ENCODE measurements around the gene KRT7.
A peak's percentile ranks its signal among the peaks of the same experiment; 100 is the strongest.

KRT7 gene

GRCh38 chr12:52270541-52271070, 37.6 kb downstream of the KRT7 start:
- TF ChIP-seq POLR2AphosphoS5 (IDR thresholded peaks at IDR 0.05; ENCODE audit: low read depth, low read length) (no peak), SPI1 (IDR thresholded peaks at IDR 0.05; ENCODE audit: low read depth, low read length) (no peak), TAF1 (IDR thresholded peaks at IDR 0.05; ENCODE audit: low read depth, low read length) (no peak), POU2F2 (IDR thresholded peaks at IDR 0.05; ENCODE audit: low read depth, low read length) (no peak), POLR2A (IDR thresholded peaks at IDR 0.05; ENCODE audit: low read depth, low read length) (no peak), PAX5 (IDR thresholded peaks at IDR 0.05; ENCODE audit: insufficient read depth, low read length, severe bottlenecking) (no peak)
- no peak for FAIRE-seq
- no peak for DNase-seq (ENCODE audit: insufficient read length, low spot score)

GRCh38 chr12:52271158-52271557, 38.1 kb downstream of the KRT7 start:
- TF ChIP-seq SPI1 (IDR thresholded peaks at IDR 0.05; ENCODE audit: low read depth, low read length) (no peak), POU2F2 (IDR thresholded peaks at IDR 0.05; ENCODE audit: low read depth, low read length) (no peak), POLR2AphosphoS5 (IDR thresholded peaks at IDR 0.05; ENCODE audit: low read depth, low read length) (no peak), TAF1 (IDR thresholded peaks at IDR 0.05; ENCODE audit: low read depth, low read length) (no peak), PAX5 (IDR thresholded peaks at IDR 0.05; ENCODE audit: insufficient read depth, low read length, severe bottlenecking) (no peak), POLR2A (IDR thresholded peaks at IDR 0.05; ENCODE audit: low read depth, low read length) (no peak)
- DNase-seq (ENCODE audit: insufficient read length, low spot score): no peak
- FAIRE-seq: no peak

- DNase-seq (ENCODE audit: insufficient read length, low spot score): no peak
- TF ChIP-seq POLR2A (IDR thresholded peaks at IDR 0.05; ENCODE audit: low read depth, low read length) (no peak), PAX5 (IDR thresholded peaks at IDR 0.05; ENCODE audit: insufficient read depth, low read length, severe bottlenecking) (no peak), POLR2AphosphoS5 (IDR thresholded peaks at IDR 0.05; ENCODE audit: low read depth, low read length) (no peak), TAF1 (IDR thresholded peaks at IDR 0.05; ENCODE audit: low read depth, low read length) (no peak), POU2F2 (IDR thresholded peaks at IDR 0.05; ENCODE audit: low read depth, low read length) (no peak), SPI1 (IDR thresholded peaks at IDR 0.05; ENCODE audit: low read depth, low read length) (no peak)
- no peak for FAIRE-seq
Observed at GRCh38 chr12:52274521-52275120, 41.6 kb downstream of the KRT7 start, which contains the start of gene KRT86. Gene KRT86 (plus strand): TSS chr12:52274645. CDS start chr12:52301917, 27,272 bp downstream.

GRCh38 chr12:52275686-52276085, 42.6 kb downstream of the KRT7 start:
- no peak for FAIRE-seq
- TF ChIP-seq SPI1 (IDR thresholded peaks at IDR 0.05; ENCODE audit: low read depth, low read length) (no peak), POLR2A (IDR thresholded peaks at IDR 0.05; ENCODE audit: low read depth, low read length) (no peak), POLR2AphosphoS5 (IDR thresholded peaks at IDR 0.05; ENCODE audit: low read depth, low read length) (no peak), TAF1 (IDR thresholded peaks at IDR 0.05; ENCODE audit: low read depth, low read length) (no peak)
- no peak for DNase-seq (ENCODE audit: insufficient read length, low spot score)

GRCh38 chr12:52277486-52278245, 44.6 kb downstream of the KRT7 start:
- TF ChIP-seq PAX5 (IDR thresholded peaks at IDR 0.05; ENCODE audit: insufficient read depth, low read length, severe bottlenecking) (no peak), SPI1 (IDR thresholded peaks at IDR 0.05; ENCODE audit: low read depth, low read length) (no peak), POU2F2 (IDR thresholded peaks at IDR 0.05; ENCODE audit: low read depth, low read length) (no peak), POLR2A (IDR thresholded peaks at IDR 0.05; ENCODE audit: low read depth, low read length) (no peak), TAF1 (IDR thresholded peaks at IDR 0.05; ENCODE audit: low read depth, low read length) (no peak), POLR2AphosphoS5 (IDR thresholded peaks at IDR 0.05; ENCODE audit: low read depth, low read length) (no peak)
- no peak for FAIRE-seq
- DNase-seq (ENCODE audit: insufficient read length, low spot score): no peak

- TF ChIP-seq POU2F2 (IDR thresholded peaks at IDR 0.05; ENCODE audit: low read depth, low read length) (no peak), POLR2A (IDR thresholded peaks at IDR 0.05; ENCODE audit: low read depth, low read length) (no peak), TAF1 (IDR thresholded peaks at IDR 0.05; ENCODE audit: low read depth, low read length) (no peak), PAX5 (IDR thresholded peaks at IDR 0.05; ENCODE audit: insufficient read depth, low read length, severe bottlenecking) (no peak)
- DNase-seq (ENCODE audit: insufficient read length, low spot score) (peak; percentile 89), FAIRE-seq (peak; percentile 69)
Observed at GRCh38 chr12:52278575-52279421, 45.8 kb downstream of the KRT7 start.

GRCh38 chr12:52279422-52280318, 46.6 kb downstream of the KRT7 start:
- TF ChIP-seq POLR2A (IDR thresholded peaks at IDR 0.05; ENCODE audit: low read depth, low read length) (no peak), SPI1 (IDR thresholded peaks at IDR 0.05; ENCODE audit: low read depth, low read length) (no peak), TAF1 (IDR thresholded peaks at IDR 0.05; ENCODE audit: low read depth, low read length) (no peak), POLR2AphosphoS5 (IDR thresholded peaks at IDR 0.05; ENCODE audit: low read depth, low read length) (no peak), POU2F2 (IDR thresholded peaks at IDR 0.05; ENCODE audit: low read depth, low read length) (no peak), PAX5 (IDR thresholded peaks at IDR 0.05; ENCODE audit: insufficient read depth, low read length, severe bottlenecking) (no peak)
- FAIRE-seq (no peak), DNase-seq (ENCODE audit: insufficient read length, low spot score) (no peak)

GRCh38 chr12:52280319-52280795, 47.3 kb downstream of the KRT7 start:
- TF ChIP-seq PAX5 (IDR thresholded peaks at IDR 0.05; ENCODE audit: insufficient read depth, low read length, severe bottlenecking) (no peak), POU2F2 (IDR thresholded peaks at IDR 0.05; ENCODE audit: low read depth, low read length) (no peak), POLR2AphosphoS5 (IDR thresholded peaks at IDR 0.05; ENCODE audit: low read depth, low read length) (no peak), SPI1 (IDR thresholded peaks at IDR 0.05; ENCODE audit: low read depth, low read length) (no peak), TAF1 (IDR thresholded peaks at IDR 0.05; ENCODE audit: low read depth, low read length) (no peak), POLR2A (IDR thresholded peaks at IDR 0.05; ENCODE audit: low read depth, low read length) (no peak)
- FAIRE-seq (no peak), DNase-seq (ENCODE audit: insufficient read length, low spot score) (no peak)
